ENCODE results near the gene GTF2F1. TPM values are rescaled to one million over a fixed set of nuclear protein-coding genes. Genes with fewer than 3 reads are reported as not detected.

The GTF2F1 gene
- total RNA-seq, 2 donors from 2014 or later: 78.9 to 87.5 TPM

DNA sequence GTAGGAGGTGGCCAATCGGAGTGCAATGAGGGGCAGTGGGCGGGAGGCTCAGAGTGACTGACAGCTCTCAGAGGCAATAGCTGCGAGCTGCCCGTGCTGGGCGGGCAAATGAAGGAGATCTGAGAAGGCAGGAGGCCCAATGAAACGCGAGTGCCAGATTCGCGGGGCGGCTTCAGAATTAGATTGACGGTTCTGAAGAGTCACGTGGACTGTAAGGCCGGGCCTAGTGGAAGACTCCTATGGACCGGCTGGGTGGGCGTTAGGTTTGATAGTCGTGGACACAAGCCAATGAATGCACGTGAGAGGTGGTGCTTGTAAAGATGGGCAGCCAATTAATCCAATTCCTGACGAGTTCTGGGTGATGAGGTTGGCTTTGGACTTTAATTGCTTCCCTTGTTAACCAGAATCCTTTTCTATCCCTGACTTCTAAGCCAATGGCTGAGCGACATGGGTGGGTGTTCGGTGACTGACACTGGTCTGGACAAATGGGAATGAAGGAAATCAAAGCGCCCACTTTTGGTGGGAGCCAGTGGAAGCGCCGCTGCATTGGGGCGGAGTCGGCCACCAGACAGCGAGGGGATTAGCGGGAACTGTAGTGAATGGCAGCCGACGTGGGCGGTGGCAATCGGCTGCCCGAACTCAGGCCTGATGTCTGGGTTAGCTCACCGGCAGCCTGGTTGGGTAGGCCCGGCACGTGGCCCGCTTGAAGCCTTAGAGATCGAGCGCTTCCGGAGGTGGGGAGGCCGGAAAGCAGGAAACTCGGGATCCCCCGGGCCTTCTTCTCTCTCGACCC lies 32.2 kb upstream of the GTF2F1 start:
- Mint-ChIP-seq H3K4me3 (peak overlapping the region; percentile 45 to 78), H3K9me3 (peaks cover 0 to 3% of the 10 kb centered on the region in 2 donors), H3K4me1 (ENCODE audit: low read depth) (peaks cover 40% of the 10 kb centered on the region), H3K27me3 (ENCODE audit: low read depth) (no peaks in the 10 kb centered on the region), H3K36me3 (ENCODE audit: insufficient read depth in 2 of 2) (peaks cover 2 to 10% of the 10 kb centered on the region in 2 donors), H3K27ac (peak overlapping the region; percentile 43)
- ATAC-seq (replicated peaks in 1 of 2): peak; percentile 89 to 90
- peak; percentile 98 to 100 for DNase-seq

DNA sequence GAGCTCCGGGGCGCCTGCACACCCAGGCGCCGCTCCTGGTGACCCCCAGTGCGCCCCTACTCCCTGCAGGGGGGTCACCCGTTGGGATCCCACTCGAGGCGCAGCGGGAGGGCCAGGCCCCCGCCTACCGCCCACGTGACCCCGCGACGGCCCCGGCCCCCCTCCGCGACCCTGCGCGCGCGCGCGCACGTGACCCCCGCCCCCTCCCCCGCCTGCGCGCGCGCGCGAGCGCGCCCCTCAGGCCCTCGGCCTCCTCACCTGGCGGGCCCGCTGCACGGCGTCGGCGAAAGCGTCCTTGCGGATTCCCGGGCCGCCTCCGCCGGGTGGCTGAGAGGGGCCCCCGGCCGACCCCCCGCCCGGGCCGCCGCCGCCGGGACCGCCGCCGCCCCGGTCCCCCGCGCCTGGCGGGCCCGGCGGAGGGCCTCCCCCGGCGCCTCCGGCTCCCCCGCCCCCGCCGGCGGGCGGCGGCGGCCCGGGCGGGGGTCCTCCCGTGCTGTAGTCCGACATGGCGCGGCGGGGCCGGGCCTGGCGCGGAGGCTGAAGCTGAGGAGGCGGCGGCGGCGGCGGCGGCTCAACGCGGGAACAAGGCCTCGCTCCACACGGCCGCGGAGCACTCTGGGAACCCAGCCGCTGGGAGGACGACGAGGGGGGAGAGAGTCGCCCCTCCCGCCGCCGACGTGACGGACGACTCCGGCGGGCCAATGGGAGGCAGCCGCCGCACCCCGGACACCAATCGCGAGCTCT lies 31.4 kb upstream of the GTF2F1 start, which contains the start of gene KHSRP:
Gene KHSRP, minus strand, starts transcription at position 617 of the 744 bp plus-strand sequence. Its CDS starts 110 bp downstream, at position 507.
- DNase-seq: peak; percentile 31 to 43
- H3K36me3 Mint-ChIP-seq (ENCODE audit: insufficient read depth in 2 of 2): peaks cover 2 to 16% of the 10 kb centered on the region in 2 donors
- ATAC-seq (replicated peaks in 1 of 2): no peak
- H3K9me3 Mint-ChIP-seq: peaks cover 0 to 3% of the 10 kb centered on the region in 2 donors
- H3K27ac Mint-ChIP-seq: peak within 1 kb of the TSS; percentile 87
- peaks cover 35% of the 10 kb centered on the region for H3K4me1 Mint-ChIP-seq (ENCODE audit: low read depth)
- H3K27me3 Mint-ChIP-seq (ENCODE audit: low read depth): no peaks in the 10 kb centered on the region
- peak within 1 kb of the TSS; percentile 91 to 94 for H3K4me3 Mint-ChIP-seq

DNA sequence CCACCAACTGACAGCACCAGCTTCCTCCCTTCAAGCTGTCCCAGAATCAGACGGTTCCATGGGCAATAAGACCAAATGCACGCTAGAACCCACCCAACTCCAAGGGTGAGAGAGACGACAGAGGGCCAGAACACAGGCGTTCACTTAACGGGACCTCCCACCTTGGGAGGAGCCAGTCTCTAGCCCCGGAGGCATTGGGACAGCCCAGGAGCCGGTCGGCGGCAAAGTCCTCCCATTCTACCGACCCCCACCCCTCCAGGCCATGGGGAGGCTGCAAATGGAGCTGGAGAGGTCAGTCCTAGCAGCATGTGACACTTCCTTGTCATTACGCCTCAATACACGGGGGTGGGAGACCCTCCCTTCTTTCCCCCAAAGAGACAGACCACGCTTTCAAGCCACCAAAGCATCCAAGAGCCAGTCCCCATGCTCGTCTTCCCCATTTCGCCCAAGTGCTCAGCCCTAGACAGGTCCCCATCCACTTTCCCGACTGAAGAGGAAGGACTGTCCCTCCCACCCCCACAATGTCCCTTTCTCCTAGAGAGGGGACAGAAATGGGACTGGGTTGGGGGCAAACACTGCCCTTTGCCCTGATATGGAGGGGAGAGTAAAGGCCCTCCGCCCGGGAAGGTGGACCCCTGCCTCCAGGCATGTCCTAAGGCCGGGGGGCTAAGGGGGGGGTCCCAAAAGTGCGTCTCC lies 30.7 kb upstream of the GTF2F1 start:
- Mint-ChIP-seq H3K9me3 (peaks cover 0 to 3% of the 10 kb centered on the region in 2 donors), H3K4me1 (ENCODE audit: low read depth) (peaks cover 34% of the 10 kb centered on the region), H3K27me3 (ENCODE audit: low read depth) (no peaks in the 10 kb centered on the region), H3K4me3 (peak overlapping the region; percentile 91 to 94), H3K36me3 (ENCODE audit: insufficient read depth in 2 of 2) (peaks cover 2 to 17% of the 10 kb centered on the region in 2 donors), H3K27ac (peak overlapping the region; percentile 87)
- DNase-seq: peak; percentile 23 to 55
- ATAC-seq (replicated peaks in 1 of 2): no peak

DNA sequence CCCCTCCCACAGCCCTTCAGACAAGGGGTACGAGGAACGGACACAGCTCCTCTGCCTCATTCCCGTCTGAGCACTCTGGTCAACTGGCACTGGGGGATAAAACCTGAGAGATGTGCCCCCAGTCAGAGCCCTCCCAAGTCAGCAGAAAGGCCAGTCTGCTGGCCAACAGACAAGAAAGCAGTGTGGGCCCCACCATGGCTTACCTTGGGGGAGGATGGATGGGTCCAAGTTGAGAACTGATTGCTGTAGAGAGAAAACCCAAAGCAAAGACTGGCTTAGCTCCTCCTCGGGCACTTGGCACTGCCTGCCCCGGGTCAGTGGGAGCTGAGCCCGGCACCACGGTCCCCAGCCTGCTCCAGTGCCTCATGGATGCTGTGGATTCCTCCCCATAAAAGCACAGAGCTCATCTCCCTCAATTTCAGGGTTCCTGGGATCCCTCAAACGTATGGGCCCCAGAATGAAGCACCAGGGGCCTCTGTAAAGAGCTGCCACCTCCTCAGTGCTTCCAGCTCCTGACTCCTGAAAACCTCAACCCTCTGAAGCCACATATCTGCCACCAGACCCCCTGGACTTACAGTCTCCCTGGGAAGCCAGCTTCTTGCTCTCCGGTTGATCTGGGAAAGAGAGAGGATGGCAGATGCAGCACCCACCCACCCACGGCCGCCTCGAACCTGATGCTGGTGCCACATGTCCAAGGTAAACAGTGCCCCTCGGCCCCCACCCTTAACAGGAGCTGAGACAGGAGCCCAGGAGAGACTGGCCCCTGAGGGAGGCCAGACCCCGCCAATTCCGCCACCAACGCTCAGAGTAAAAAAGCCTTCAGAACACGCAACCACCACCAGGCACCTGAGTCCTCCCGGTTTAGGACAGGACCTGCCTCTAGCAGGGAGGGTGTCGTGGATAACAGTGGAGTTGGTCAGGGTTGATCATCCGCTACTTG lies 28.4 kb upstream of the GTF2F1 start:
- no peaks in the 10 kb centered on the region for H3K27me3 Mint-ChIP-seq (ENCODE audit: low read depth)
- peaks cover 34% of the 10 kb centered on the region for H3K4me1 Mint-ChIP-seq (ENCODE audit: low read depth)
- ATAC-seq (replicated peaks in 1 of 2) (no peak), DNase-seq (no peak)
- no peak overlapping the region for H3K4me3 Mint-ChIP-seq
- peaks cover 0 to 3% of the 10 kb centered on the region in 2 donors for H3K9me3 Mint-ChIP-seq
- H3K27ac Mint-ChIP-seq: peak overlapping the region; percentile 42
- H3K36me3 Mint-ChIP-seq (ENCODE audit: insufficient read depth in 2 of 2): peaks cover 2 to 19% of the 10 kb centered on the region in 2 donors

DNA sequence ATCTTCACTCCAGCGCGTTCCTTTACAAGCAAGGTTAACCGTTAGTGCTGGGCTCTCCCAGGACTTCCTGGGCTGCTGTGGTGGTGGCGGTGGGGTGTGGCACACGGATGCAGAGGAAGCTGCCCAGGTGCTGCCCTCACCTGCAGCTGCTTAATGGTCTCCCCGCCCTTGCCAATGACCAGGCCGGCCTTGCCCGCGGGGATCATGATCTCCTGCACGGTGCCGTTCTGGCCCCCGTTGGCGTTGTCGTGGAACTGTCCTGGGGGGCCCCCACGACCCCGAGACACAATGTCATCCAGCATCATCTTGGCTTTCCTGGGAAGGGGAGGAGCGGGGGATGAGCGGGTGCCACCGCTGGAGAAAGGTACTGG lies 25.6 kb upstream of the GTF2F1 start:
- ATAC-seq (replicated peaks in 1 of 2) (no peak), DNase-seq (no peak)
- no peaks in the 10 kb centered on the region for H3K27me3 Mint-ChIP-seq (ENCODE audit: low read depth)
- H3K9me3 Mint-ChIP-seq: no peaks in the 10 kb centered on the region
- peaks cover 24% of the 10 kb centered on the region for H3K4me1 Mint-ChIP-seq (ENCODE audit: low read depth)
- no peak overlapping the region for H3K27ac Mint-ChIP-seq
- no peak overlapping the region for H3K4me3 Mint-ChIP-seq
- peaks cover 0 to 17% of the 10 kb centered on the region in 2 donors for H3K36me3 Mint-ChIP-seq (ENCODE audit: insufficient read depth in 2 of 2)

DNA sequence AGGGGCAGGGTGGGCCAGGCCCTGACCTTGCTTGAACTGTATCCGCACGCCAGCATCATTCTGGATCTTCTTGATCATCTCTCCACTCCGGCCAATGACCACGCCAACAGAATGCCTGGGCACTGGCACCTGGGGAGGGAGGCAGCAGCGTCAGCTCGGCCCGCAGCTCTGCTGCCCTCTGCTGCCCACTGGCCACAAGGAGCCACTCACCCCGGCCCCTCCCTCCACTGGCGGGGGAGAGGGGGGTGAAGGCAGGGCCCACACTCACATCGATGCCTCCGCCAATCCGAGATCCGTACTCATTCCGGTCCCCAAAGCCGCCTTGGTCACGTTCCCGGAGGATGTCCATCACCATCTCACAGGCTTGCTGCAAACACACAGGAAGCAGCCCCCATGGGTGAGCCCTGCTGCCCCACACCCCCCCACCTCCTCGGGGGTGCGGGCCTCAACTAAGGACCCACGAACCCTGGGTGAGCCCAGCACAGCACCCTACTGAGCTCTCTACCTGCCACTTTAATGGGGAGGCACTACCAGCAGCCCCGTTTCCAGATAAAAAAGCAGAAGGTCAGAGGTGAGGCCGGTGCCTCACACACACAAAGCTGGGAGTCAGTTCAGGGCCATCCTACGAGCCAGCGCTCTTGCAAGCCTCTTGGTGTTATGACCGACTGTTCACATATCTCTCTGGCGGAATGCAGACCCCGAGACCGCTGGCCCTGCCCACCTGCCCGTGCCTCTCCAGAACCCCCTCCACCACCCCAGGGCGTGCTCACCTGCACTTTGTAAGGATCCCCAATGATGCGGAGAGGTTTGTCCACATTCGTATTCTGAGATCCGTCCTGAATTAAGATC lies 25.0 kb upstream of the GTF2F1 start:
- DNase-seq (no peak), ATAC-seq (replicated peaks in 1 of 2) (no peak)
- Mint-ChIP-seq H3K36me3 (ENCODE audit: insufficient read depth in 2 of 2) (peaks cover 0 to 18% of the 10 kb centered on the region in 2 donors), H3K4me1 (ENCODE audit: low read depth) (peaks cover 18% of the 10 kb centered on the region), H3K27ac (no peak overlapping the region), H3K27me3 (ENCODE audit: low read depth) (no peaks in the 10 kb centered on the region), H3K9me3 (no peaks in the 10 kb centered on the region), H3K4me3 (no peak overlapping the region)

DNA sequence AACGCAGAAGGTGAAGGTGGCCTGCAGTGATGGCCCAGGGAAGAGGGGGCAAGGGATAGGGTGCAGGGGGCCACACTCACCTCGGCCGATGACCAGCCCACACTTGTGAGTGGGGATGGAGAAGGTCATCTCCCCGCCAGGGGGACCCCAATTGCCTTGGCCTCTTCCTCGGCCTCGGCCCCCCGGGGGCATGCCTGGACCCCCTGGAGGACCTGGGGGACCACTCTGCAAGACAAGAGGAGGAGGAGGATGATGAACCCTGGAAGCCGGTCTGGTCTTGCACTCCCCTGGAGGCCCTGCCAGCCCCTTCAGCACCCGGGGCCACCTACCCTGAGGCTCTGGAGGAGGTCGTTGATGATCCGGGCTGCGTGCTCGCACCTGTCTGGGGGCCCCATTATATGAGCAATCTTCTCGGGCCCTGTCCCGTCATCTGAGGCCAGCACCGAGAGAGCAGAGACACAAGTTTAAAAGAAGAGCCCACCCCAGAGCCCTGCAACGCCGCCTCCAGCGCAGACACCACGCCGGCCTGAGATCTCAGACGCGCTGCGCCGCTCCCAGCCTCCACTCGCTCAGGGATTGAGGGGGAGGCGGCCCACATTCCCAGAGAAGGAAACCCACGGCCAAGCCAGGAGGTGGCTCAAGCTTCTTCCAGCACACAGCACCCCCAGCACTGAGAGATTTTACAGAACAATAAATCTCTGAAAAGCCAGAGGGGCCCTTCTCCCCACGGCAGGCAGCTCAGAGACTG lies 23.9 kb upstream of the GTF2F1 start:
- DNase-seq (no peak), ATAC-seq (replicated peaks in 1 of 2) (no peak)
- peaks cover 7% of the 10 kb centered on the region for H3K4me1 Mint-ChIP-seq (ENCODE audit: low read depth)
- no peak overlapping the region for H3K27ac Mint-ChIP-seq
- no peaks in the 10 kb centered on the region for H3K27me3 Mint-ChIP-seq (ENCODE audit: low read depth)
- peaks cover 0 to 12% of the 10 kb centered on the region in 2 donors for H3K36me3 Mint-ChIP-seq (ENCODE audit: insufficient read depth in 2 of 2)
- no peaks in the 10 kb centered on the region for H3K9me3 Mint-ChIP-seq
- H3K4me3 Mint-ChIP-seq: no peak overlapping the region

DNA sequence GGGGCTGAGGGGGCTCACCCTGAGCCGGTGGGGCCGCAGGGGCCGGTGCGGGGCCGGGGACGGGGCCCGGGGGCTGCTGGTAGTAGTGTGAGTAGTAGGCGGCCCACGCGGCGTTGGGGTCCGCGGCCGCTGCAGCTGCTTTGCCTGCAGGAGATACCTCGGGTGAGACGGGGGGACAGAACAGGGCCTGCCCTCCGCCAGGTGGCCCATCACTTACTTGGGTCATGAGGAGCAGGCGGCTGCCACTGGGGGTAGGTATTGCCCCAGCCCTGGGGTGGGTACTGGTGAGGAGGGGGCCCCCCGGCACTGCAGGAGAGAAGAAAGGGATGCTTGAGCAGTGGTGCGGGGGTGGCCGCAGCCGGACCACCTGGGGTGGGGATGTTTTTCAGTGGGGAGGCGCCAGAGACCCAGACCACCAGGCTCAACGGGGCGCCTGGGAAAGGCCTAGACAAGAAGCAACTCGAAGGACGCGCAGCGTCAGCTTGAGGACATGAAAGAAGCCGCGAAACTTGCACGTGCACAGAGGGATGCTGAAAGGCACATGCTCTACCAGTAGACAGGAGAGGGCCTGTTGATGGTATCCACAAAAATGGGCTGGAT lies 22.7 kb upstream of the GTF2F1 start:
- no peak overlapping the region for H3K27ac Mint-ChIP-seq
- peaks cover 0 to 11% of the 10 kb centered on the region in 2 donors for H3K36me3 Mint-ChIP-seq (ENCODE audit: insufficient read depth in 2 of 2)

DNA sequence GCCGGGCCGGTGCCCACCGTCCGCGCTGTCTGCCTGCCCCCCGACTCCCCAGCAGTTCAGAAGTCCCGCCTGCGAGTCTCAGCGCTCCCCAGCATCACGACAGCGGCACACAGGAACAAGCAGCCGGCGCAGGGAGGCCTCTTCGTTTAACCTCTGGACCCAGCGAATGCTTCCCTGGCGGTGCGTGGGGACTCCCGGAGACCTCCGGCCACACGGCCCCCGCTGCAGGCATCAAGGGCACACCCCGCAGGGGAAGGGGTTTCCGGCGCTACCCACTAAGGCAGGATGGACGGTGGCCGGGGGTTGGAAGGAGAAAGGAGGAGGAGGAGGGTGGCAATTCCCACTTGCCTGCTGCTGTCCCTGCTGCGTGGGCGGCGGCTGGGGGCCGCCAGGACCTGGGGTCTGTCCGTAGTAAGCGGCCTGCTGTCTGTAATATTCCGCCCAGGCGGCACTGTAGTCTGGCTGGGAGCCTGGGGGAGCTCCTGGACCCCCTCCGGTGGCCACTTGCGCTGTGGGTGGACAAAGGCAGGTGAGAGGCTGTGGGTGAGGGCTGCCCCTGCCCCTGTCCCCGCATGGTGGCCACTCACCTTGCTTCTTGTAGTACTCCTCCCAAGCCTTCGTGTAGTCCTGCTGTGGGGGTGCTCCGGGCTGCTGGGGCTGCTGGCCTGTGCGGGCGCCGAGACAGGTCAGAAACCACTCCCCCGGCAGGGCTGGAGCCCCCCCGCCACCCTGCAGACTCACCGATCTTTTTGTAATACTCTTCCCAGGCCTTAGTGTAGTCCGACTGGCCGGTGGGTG lies 22.0 kb upstream of the GTF2F1 start:
- no peak overlapping the region for H3K4me3 Mint-ChIP-seq
- DNase-seq (no peak), ATAC-seq (replicated peaks in 1 of 2) (no peak)
- H3K27me3 Mint-ChIP-seq (ENCODE audit: low read depth): no peaks in the 10 kb centered on the region
- H3K9me3 Mint-ChIP-seq: no peaks in the 10 kb centered on the region
- H3K36me3 Mint-ChIP-seq (ENCODE audit: insufficient read depth in 2 of 2): peaks cover 0 to 9% of the 10 kb centered on the region in 2 donors
- H3K27ac Mint-ChIP-seq: no peak overlapping the region
- H3K4me1 Mint-ChIP-seq (ENCODE audit: low read depth): no peaks in the 10 kb centered on the region

More for the DNA sequence above, 22.7 kb upstream of the GTF2F1 start:
- no peaks in the 10 kb centered on the region for H3K27me3 Mint-ChIP-seq (ENCODE audit: low read depth)
- H3K4me1 Mint-ChIP-seq (ENCODE audit: low read depth): peaks cover 1% of the 10 kb centered on the region
- DNase-seq (no peak), ATAC-seq (replicated peaks in 1 of 2) (no peak)
- H3K4me3 Mint-ChIP-seq: no peak overlapping the region
- no peaks in the 10 kb centered on the region for H3K9me3 Mint-ChIP-seq

Measured in activated T-cell treated with anti-CD3 and anti-CD28 coated beads, Interleukin-2, amount 50 U/mL, for 72 hours (primary cell).